Measurements from ENCODE around the gene RNU6-8.
A peak's percentile ranks its signal among the peaks of the same experiment; 100 is the strongest.

The RNU6-8 gene

DNA sequence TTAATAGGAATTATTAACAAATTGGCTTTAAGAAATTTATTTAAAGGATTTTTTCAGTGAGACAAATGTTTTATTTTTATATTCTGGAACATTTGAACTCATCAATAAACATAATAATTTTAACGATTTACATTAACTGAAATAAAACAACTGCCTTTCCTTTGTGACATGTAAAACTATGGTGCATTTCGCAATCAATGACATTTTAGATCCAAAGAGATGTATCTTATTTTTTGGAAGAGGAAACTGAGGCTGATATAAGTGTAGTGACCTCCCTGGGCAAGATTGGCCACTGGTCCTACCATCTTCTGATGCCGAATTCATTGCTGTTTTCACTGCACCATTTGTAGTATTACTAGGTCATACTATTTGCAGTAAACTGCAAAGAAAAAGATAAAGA is 2.5 kb upstream of the RNU6-8 start:
- DNase-seq (ENCODE audit: low spot score), result no peak

DNA sequence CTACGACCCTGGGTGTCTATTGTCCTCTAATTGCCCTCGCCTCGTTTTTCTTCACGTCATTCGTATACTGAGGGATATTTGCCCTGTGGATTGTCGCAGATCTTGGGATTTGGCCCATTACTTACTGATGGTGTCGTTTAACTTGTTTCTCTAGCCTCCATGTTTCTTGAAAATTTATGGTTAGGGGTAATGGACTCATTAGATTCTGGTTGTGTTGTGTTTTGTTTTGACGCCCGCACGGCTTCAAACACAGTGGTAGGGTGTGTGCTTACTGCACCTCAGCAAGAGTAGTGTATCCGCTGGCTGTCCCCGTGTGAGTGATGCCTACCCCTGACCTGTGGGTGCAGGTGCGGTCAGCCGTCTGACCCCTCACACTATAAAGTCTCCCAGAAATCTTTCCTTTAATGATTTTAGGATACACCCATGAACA is 874 bp upstream of the RNU6-8 start:
- no peak for DNase-seq (ENCODE audit: low spot score)

DNA sequence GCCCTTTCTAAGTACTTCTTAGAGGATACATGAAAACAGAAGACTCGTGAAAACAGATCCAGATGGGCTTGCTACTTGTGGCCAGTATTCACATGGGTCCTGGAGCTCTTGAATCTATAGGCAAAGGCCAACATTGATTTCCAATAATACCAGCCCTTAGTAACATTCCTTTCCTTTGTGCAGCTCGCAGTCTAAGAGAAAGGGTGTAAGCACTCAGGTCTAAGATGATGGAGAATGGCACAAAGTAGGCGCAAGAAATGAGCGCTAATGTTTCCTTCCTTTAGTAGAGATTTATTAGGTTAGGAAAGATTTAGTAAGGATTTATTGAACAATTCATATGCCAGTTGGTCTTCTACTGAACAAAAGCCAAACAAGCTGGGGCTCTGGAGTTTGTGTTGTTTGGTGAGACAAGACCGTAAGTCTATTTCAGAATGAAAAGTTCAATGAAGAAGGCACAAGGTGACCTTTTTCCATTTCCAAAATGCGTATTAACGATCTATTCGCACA is 525 bp downstream of the RNU6-8 start:
- no peak for DNase-seq (ENCODE audit: low spot score)

DNA sequence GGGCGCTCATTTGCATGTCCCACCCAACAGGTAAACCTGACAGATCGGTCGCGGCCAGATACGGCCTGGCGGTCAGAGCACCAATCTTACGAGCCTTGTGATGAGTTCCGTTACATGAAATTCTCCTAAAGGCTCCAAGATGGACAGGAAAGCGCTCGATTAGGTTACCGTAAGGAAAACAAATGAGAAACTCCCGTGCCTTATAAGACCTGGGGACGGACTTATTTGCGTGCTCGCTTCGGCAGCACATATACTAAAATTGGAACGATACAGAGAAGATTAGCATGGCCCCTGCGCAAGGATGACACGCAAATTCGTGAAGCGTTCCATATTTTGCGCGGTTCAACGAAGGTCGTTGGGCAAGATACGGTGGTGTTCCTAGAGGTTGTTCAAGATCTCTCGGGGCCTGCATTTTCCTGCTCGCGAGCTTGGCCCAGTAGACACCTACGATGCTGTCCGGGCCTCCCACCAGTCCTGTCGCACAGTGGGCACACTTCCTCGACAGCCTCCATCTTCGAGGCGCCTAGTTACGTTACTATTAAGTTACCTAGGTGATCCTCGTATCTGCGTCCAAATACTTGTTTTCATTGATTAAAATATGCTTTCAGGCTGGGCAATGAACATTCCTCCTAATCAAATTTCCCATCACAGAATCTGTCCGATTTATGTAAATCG is 1.1 kb downstream of the RNU6-8 start, which contains the start of gene RNU6-7:
Gene RNU6-7, plus strand, starts transcription at position 230 of the 675 bp plus-strand sequence.
- no peak for DNase-seq (ENCODE audit: low spot score)

DNA sequence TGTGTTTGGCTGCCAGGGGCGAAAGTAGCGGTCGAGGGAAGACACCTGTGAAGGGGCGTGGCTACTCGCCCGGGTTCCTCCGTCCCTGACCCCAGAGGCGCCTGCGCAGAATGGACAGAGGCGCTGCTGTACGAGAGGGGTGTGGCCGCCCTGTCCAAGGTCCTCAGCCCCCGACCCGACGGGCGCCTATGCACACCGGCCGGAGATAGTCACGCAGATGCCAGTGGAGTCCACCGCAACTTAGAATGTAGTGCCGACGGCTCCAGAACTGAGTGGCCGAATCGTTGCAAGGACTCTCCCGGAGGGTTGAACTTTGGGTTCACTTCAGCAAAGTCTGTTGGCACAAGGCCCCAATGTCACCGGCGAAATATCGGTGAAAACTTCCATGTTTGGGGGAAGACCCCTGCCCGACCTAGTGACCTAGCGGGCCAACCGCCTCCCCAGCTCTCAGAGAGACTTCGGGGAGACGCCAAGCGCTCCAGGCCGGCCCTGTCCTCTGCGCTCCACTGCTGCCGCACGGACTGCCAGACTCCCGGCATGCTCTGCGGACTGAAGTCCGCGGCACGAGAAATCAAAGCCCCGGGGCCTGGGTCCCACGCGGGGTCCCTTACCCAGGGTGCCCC is 1.8 kb downstream of the RNU6-8 start:
- peak; percentile 46 for DNase-seq (ENCODE audit: low spot score)

DNA sequence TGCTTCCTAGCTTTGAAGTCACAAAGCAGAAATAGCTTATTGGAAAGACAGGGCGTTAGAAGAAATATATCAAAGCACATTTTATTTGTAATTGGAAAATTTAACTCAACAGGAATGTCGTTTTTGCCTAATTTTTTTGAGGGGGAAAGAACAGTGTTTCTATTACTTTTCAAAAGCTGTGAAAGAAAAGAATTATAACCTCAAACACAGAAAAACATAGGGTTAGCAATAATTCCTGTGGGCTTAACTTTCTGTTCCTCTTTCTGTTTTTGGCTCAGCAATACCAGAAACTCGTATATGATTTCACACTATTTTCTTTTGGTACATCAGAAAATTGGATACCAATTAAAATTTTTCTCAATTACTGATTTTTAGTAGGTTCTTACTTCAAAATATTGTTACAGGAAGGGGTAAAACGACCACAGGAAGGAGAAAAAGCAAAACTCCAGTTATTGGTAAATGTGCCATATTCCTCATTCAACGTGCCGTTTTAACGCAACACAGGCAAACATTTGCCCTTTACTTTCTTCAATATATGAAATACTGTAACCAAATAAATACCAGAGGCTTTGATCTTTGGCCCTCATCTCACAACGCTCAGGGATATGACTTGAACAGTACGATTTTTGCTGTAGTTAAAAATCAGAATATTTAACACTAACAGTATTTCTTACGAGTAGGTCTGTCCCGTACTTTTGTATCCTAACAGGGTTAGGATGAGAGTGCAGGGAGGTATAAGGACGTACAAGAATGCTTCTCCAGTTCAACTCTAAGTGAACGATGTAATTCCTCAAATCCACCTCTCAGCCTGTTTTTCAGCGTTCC is 2.5 kb downstream of the RNU6-8 start:
- DNase-seq (ENCODE audit: low spot score), result no peak

DNA sequence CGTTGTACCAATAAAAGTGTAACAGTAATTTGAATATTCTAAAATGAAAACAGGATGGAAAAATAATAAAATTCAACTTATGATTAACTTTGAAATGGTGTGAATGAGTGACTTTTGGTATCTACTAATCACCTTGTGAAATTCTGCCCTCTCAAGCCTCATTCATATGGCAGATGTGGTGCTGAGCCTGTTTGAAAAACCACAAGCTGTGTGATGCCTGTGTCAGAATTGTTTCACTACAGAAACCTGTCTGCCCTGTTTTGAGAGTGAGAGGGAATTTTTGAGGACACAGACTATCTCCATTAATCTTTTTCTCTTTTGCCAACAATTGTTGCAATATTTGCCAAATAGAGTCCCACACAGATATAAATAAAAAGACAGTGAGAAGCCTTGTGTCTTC is 5.2 kb downstream of the RNU6-8 start:
- DNase-seq (ENCODE audit: low spot score), result no peak

DNA sequence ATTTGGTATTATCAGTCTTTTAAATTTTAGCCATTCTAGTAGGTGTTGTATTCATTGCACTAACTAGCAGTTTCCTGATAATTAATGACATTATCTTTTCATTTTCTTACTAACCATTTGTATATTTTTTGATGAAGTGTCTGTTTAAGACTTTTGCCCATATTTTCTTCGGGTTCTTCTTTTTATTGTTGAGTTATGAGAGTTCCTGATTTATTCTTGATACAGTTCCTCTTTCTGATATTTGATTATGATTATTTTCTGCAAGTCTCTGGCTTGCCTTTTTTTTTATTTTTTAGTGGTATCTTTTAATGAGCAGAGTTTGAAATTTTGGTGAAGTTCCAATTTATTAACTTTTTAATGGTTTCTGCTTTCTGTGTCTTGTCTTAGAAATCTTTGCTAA is 7.4 kb downstream of the RNU6-8 start:
- DNase-seq (ENCODE audit: low spot score), result no peak

DNA sequence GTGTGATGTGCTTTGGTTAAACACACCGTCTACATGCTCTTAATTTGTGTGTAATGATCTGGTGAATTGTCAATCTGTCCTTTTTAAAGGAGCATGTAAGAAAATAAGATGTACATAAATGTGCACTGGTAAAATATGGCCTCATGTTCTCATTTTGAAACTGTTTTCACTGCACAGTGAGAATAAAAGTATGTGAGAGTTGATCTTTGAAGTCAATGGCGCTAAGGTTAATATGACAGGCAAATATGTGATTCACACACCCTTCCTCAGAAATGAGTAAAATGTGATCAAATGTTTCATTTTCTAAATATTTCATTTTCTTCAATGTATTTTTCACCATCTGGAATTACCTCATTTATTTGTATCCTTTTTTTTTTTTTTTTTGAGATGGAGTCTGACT is 9.5 kb downstream of the RNU6-8 start:
- DNase-seq (ENCODE audit: low spot score), result no peak

DNA sequence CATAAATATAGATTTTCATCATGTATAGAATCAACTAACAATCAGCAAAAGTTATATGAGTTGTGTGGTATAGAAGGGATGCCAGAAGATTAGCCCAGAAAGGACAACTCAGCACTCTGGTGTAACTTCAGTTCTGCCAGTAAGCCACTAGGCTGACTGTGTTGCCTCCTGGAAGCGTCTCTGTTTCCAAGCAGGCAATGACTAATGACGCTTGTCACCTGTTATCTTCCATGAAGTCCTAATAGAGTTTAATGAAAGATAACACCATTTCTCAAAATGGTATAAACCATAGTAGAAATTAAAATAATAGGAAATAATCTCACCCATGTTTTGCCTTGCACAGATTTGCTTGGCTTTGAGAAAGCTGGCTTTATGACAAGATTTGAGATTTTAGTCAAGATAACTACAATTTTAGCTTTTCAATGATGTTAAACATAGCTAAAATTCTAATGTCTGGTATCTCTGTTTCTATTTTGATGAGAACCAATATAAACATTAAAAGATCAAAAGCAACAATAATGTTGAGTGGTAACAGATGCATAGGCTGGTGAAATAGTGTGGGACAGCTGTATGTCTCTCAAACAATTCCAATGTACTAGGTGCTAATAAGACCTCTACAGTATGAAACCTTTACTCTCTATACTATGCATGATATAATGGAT is 10.2 kb downstream of the RNU6-8 start:
- no peak for DNase-seq (ENCODE audit: low spot score)

DNA sequence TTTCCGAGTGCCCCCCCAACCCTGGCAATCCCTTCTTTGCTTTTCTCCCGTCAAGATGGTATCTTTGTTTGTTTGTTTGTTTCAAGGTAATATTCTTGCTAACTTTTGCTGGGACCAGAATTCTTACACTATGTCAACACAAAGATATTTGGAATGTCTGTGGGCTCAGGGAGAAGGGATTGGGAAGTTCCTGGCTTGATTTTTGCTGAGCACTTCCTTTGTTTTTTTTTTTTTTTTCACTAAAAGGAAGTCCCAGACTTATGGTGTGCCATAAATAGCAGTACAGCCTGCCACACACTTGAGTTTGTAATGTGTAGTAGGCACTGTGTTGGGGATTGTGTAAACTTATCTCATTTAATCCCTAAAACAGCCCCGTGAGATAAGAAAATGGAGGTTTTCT is 12.4 kb downstream of the RNU6-8 start:
- DNase-seq (ENCODE audit: low spot score), result no peak

DNA sequence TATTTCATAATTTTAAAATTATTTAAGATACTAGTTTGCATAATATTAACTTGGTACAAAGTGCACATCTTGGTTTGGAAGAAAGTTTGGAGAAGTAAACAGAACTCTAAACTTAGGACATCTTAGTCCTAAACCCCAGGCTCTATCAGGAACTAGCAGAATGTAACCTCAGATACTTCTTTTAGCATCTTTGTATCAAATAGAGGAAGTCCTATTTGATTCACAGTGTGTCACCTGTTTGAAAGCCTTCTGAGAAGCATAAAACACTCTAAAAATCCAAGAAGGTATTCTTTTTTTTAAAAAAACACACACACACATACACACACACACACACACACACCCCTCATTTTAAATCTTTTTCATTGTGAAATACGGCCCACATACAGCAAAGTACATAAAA is 13.3 kb downstream of the RNU6-8 start:
- no peak for DNase-seq (ENCODE audit: low spot score)

DNA sequence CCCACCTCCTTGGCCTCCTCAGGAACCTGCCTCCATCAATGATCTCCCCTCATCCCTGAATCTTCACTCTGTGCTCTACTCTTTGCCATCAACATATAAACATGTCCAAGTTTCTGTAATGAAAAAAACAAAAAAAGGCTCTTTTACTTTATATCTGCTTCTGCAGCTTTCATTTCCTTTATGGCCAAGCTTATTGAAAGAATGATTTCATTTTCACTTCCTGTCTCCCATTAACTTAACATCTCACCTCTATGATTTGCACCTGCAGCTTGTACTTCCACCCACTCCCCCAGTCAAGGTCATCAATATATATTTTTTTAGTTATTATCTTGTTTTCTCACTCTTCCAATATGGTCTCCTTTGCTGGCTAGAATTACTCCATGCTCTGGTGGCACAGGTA is 16.8 kb downstream of the RNU6-8 start:
- DNase-seq (ENCODE audit: low spot score), result no peak

DNA sequence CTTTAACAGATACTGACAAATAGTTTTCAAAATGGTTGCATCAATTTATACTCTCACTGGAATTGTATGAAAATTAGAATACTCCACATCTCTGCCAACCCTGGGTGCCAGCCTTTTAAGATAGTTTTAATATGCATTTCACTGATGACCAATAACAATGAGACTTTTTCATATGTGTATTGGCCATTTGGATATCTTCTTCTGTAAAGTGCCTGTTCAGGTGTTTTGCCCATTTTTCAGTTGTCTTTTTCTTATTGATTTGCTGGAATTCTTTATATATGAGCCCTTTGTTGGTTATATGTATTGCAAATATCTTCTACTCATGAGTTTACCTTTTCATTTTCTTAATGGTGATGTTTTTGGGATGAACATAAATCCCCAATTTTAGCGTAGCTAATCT is 18.0 kb downstream of the RNU6-8 start:
- no peak for DNase-seq (ENCODE audit: low spot score)

DNA sequence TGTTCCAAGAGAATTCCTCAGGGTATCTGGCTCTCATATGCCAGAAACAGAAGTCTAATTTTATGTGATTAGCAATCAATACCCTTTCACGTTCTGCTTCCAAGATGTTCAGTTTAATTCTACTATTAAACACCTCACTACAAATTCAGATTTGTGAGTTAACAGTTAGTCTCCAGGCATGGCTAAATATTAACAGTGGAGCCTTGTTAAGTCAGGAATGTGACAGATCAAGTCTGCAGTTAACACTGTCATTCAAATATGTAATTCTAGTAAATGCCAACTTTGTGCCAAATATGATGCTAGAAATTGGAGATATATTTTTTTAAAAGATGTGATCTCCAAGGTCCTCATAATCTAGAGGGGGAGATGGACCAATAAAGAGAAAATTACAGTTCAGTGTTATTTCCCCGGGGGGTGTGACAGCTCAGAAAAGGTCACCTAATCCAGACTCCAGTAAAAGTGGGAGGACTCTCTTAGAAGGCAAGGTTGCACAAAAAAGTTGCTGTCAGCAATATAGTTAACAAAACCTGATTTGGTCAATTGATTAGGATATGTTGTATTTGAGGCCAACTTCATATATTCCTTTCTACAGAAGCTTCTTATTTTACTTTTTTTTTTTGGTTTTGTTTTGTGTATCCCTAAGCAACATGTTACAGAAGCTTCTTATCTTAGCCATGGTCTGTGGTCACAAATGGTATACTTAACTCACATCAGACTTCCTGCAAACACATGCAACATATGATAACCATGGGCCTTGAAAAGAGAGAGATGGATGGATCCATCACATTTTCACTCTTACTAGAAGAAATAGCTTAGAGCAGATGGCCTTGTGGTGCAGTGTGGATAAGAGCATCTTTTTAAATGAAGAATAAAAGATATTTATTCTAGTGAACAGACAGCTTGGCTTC is 19.7 kb downstream of the RNU6-8 start:
- no peak for DNase-seq (ENCODE audit: low spot score)

DNA sequence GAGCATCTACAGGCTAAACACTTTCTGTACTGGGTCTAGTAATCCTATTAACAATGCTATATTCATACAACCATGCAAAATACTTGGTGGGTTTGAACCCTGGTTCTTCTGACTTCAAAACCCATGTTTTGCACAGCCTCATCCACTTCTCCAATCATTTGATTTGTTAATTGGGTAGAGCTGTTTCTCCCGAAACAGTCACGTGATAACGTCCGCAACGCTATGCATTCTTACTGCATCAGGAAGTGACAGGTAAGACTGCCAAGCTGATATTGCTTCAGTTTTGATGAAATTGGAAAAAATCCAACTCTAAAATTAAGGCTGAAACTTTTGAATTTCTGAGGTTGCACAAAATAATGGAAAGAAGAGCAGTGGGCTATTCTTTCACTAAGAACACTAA is 31.6 kb downstream of the RNU6-8 start:
- DNase-seq (ENCODE audit: low spot score), result no peak

DNA sequence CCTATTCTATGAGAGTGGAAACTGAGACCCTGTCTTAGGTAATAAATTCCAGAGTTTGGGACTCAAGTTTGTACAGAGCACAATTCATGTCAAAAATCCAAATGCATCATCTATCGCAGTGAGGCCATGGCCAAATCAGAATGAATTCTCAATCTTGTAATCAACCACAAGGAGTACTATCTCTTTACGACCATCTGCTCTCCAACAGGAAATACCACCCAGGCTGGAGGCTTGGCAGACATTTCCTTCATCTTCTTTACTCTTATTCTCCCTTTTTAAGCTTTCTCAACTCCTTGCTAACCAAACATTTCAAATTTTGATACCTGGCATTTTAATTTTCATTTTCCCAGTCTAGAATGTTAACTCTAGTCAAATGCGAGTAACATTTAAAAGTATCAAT is 33.9 kb downstream of the RNU6-8 start:
- DNase-seq (ENCODE audit: low spot score), result no peak

DNA sequence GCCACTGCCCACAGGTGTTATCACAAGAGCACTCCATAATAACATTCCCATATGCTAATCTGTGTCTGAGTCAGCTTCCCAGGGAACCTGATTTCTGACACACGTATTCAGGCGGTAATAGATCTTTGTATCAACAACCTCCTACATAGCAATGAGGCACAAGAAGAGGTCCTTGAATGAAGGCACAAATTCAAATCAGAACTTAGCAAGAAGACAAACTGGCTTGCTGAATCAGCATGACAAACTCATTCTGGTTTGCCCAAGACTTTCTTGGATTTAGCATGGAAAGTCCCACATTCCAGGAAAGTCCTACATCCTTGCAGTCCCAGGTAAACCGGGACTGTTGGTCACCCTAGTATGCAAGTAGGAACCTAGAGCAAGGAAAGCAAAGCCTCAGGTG is 35.2 kb downstream of the RNU6-8 start:
- DNase-seq (ENCODE audit: low spot score), result no peak

DNA sequence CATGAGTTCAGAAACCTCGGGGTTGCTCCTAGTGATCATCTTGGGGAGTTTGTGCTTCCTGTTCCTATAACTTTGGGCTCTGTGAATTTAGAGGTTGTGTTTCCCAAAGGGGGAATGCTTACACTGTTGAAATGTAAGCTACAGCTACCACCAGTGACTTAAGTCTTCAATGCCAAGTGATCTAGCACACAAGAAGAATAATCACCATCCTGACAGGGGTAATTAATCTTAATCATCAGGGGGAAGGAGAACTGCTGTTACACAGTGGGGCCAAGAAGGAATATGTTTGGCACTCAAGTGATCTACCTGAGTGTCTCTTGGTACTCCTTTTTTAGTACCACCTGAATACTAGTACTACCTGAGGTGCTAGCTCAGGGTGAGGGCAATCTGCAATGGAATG is 36.1 kb downstream of the RNU6-8 start:
- no peak for DNase-seq (ENCODE audit: low spot score)

DNA sequence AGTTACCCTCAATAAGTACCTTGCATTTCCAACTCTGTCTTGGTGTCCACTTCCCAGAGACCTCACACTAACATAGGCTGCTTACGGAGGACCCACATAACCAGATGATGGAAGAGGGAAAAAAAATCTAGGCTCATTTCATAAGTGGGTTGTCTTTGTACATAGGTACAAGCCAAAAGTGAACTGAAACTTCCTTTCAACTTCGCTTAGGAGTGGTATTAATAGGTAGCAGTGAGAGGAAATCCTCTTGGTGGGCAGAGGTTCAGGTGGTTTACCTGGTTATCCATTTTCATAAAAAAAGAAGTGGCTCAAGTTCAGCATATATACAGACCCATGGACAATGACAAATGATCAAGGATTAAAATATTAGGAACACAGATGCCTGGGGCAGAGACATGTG is 37.0 kb downstream of the RNU6-8 start:
- DNase-seq (ENCODE audit: low spot score), result no peak
